GM12878 (cell line): ENCODE results near the gene PKD2. TPM values are rescaled to one million over a fixed set of nuclear protein-coding genes. Genes with fewer than 3 reads are reported as not detected.

Experiments used
- ATAC-seq: fragments of 200-7000 bp; cut with Tn5 transposase; 3 replicates; pipeline ENCODE4 v1.9.1; 2020; ENCODE audit warnings: mild to moderate bottlenecking, moderate library complexity
- BruUV-seq: library from RNA; stranded (reverse); fragments of 400-500 nt; replicated peaks from 2 replicates; lab custom pipeline; 2021; lab: Mats Ljungman, UMichigan
- CTCF ChIA-PET: fragments of 300-600 bp; sonication (Branson Sonifier 250); formaldehyde crosslinking; extraction: SDS; loops from one replicate; lab custom pipeline; 2021; ENCODE audit warnings: inconsistent platforms; lab: Yijun Ruan, JAX
- POLR2A ChIA-PET: fragments of 350-600 bp; formaldehyde crosslinking; extraction: SDS; loops from one replicate; lab custom pipeline; 2021; ENCODE audit warnings: inconsistent platforms; lab: Charles Lee
- RAD21 ChIA-PET: fragments of 300-600 bp; sonication (Branson Sonifier 250); formaldehyde crosslinking; loops from one replicate; lab custom pipeline; 2023; ENCODE audit warnings: antibody characterized with exemption; ENCODE audit not compliant: unreplicated experiment; lab: Charles Lee
- SMC1A ChIA-PET: fragments of 300-600 bp; sonication (Branson Sonifier 250); formaldehyde crosslinking; loops from one replicate; lab custom pipeline; 2023; ENCODE audit not compliant: unreplicated experiment, uncharacterized antibody; lab: Charles Lee
- DNase-seq: peaks from one replicate; pipeline ENCODE4 v3.0.0-alpha.2; 2011; ENCODE audit warnings: low read depth, low spot score
- FAIRE-seq: peaks from 3 replicates; lab custom pipeline; 2011; peaks lifted over from hg19 to GRCh38; lab: Jason Lieb, UNC
- H2AFZ ChIP-seq: 2 replicates; pipeline ENCODE4 v1.6.0; 2011; ENCODE audit warnings: low read depth, low read length, control low read depth; ENCODE audit not compliant: control insufficient read depth
- H3K27ac ChIP-seq: 2 replicates; pipeline ENCODE4 v1.5.1; 2011; ENCODE audit warnings: control low read depth; ENCODE audit not compliant: control insufficient read depth, insufficient read depth
- H3K27me3 ChIP-seq, 2 experiments: replicated peaks in 1 of 2; 2 replicates each; pipeline versions ENCODE4 v1.6.0 to v1.6.1; 2011; ENCODE audit warnings: low read length in 1 of 2; ENCODE audit not compliant: control insufficient read depth in 2 of 2, insufficient read depth in 2 of 2
- H3K36me3 ChIP-seq, 2 experiments: 2 replicates each; pipeline ENCODE4 v1.5.1; 2011; ENCODE audit warnings: low read length in 1 of 2; ENCODE audit not compliant: control insufficient read depth in 2 of 2, insufficient read depth in 2 of 2
- H3K4me1 ChIP-seq: 2 replicates; pipeline ENCODE4 v1.6.1; 2011; ENCODE audit warnings: mild to moderate bottlenecking, low read length, moderate library complexity, mixed read lengths; ENCODE audit not compliant: control insufficient read depth, insufficient read depth
- H3K4me2 ChIP-seq: 2 replicates; pipeline ENCODE4 v1.6.0; 2011; ENCODE audit warnings: control low read depth; ENCODE audit not compliant: control insufficient read depth, insufficient read depth
- H3K4me3 ChIP-seq: fragments of 200-600 bp; sonication (generic); 2 replicates; pipeline ENCODE4 v1.5.1; 2016
- H3K79me2 ChIP-seq: 2 replicates; pipeline ENCODE4 v1.6.0; 2011; ENCODE audit warnings: low read length; ENCODE audit not compliant: control insufficient read depth, insufficient read depth
- H3K9ac ChIP-seq: 2 replicates; pipeline ENCODE4 v1.8.0; 2011; ENCODE audit warnings: low read length, control low read depth, mixed read lengths; ENCODE audit not compliant: control insufficient read depth, insufficient read depth
- H3K9me3 ChIP-seq: replicated peaks from 3 replicates; pipeline ENCODE4 v1.5.1; 2011; ENCODE audit warnings: mild to moderate bottlenecking, low read length; ENCODE audit not compliant: control insufficient read depth, insufficient read depth
- H4K20me1 ChIP-seq: 2 replicates; pipeline ENCODE4 v1.6.0; 2011; ENCODE audit not compliant: control insufficient read depth, insufficient read depth
- ASH2L ChIP-seq: fragments of 300-600, 200-600 bp; sonication (generic); IDR thresholded peaks from 2 replicates; pipeline ENCODE4 v1.6.1; 2017; ENCODE audit warnings: low read depth, mild to moderate bottlenecking, borderline replicate concordance
- EZH2 ChIP-seq: IDR thresholded peaks from 2 replicates; pipeline ENCODE4 v1.6.1; 2012; ENCODE audit warnings: low read depth, mild to moderate bottlenecking, control low read depth, inconsistent platforms, low read length, borderline replicate concordance; ENCODE audit not compliant: control insufficient read depth
- GATAD2B ChIP-seq: fragments of 450-650 bp; conservative IDR thresholded peaks from 2 replicates; pipeline ENCODE4 v1.6.1; 2017; ENCODE audit warnings: low read depth, mild to moderate bottlenecking, moderate library complexity
- HDAC2 ChIP-seq: fragments of 200-600 bp; sonication (generic); IDR thresholded peaks from 2 replicates; pipeline ENCODE4 v1.6.1; 2017
- IKZF2 ChIP-seq, 2 experiments: fragments of 450-650 bp; IDR thresholded peaks; 2 replicates each; pipeline ENCODE4 v1.6.1; 2017; ENCODE audit warnings: mild to moderate bottlenecking in 2 of 2, moderate library complexity in 2 of 2
- JUND ChIP-seq: IDR thresholded peaks from 2 replicates; pipeline ENCODE4 v1.6.1; 2012; ENCODE audit warnings: low read depth, mild to moderate bottlenecking, low read length, improper control_type of control experiment, moderate library complexity
- PAX8 ChIP-seq: fragments of 450-650 bp; IDR thresholded peaks from 2 replicates; pipeline ENCODE4 v1.6.1; 2017; ENCODE audit warnings: mild to moderate bottlenecking, moderate library complexity
- POU2F2 ChIP-seq: IDR thresholded peaks from 3 replicates; pipeline ENCODE4 v1.6.1; 2011; ENCODE audit warnings: low read depth, mild to moderate bottlenecking, low read length, borderline replicate concordance
- RUNX3 ChIP-seq: IDR thresholded peaks from 2 replicates; pipeline ENCODE4 v1.6.1; 2012; ENCODE audit warnings: low read length, inconsistent platforms
- SIN3A ChIP-seq: IDR thresholded peaks from 2 replicates; pipeline ENCODE4 v1.6.1; 2012; ENCODE audit warnings: low read depth, low read length, improper control_type of control experiment
- STAT3 ChIP-seq: IDR thresholded peaks from 2 replicates; pipeline ENCODE4 v1.6.1; 2011; ENCODE audit warnings: low read depth, low read length, improper control_type of control experiment
- ZNF622 ChIP-seq: fragments of 450-650 bp; IDR thresholded peaks from 2 replicates; pipeline ENCODE4 v1.6.1; 2017; ENCODE audit warnings: mild to moderate bottlenecking, inconsistent platforms
- WGBS: methylation state at CpG from one replicate; pipeline ENCODE4 v1.1.6; 2016; ENCODE audit warnings: low lambda C conversion rate; ENCODE audit not compliant: insufficient replicate concordance, insufficient coverage; ENCODE audit errors: missing lambda C conversion rate; 5-methylcytosine and 5-hydroxymethylcytosine counted together
- in situ Hi-C: fragments of 300-500 bp; cut with MboI; formaldehyde crosslinking; loops from 9 replicates; pipeline ENCODE4 v1.14.3; 2018; ENCODE audit warnings: mixed read lengths
- intact Hi-C: fragments of 100-400 bp; cut with micrococcal nuclease; formaldehyde crosslinking; loops from one replicate; pipeline ENCODE4 v1.14.2; 2022; ENCODE audit not compliant: unreplicated experiment
- polyA plus RNA-seq, 11 experiments: library from polyadenylated mRNA; depleted of rRNA in 4 of 11; unstranded in 6 of 11; stranded (reverse) in 5 of 11; fragments of >200 nt; fragmentation: Nextera tagmentation in 4 of 11; fragmentation: Illumina TruSeq in 1 of 11; extraction: Ambion mirVana in 4 of 11; extraction: Trizol in 1 of 11; gene quantifications; 1 replicate in 1 of 11; 2 replicates in 10 of 11; pipeline versions ENCODE4 v1.2.1 to v1.2.3, GENCODE V29; 2011 to 2016; ENCODE audit warnings: inconsistent platforms in 2 of 11, missing spikeins in 2 of 11, low read depth in 1 of 11
- total RNA-seq, 4 experiments: library from RNA; depleted of rRNA in 3 of 4; stranded (reverse); fragments of >200 nt in 3 of 4; fragmentation: Illumina TruSeq in 1 of 4; extraction: Trizol in 1 of 4; gene quantifications; 2 replicates each; pipeline versions ENCODE4 v1.2.1 to v1.2.3, GENCODE V29; 2013 to 2021
- TF ChIP-seq, protein P1 (sequence below): IDR thresholded peaks from 2 replicates; pipeline ENCODE4 v1.6.1; 2011; ENCODE audit warnings: low read depth, low read length, improper control_type of control experiment, borderline replicate concordance
- TF ChIP-seq, protein P2 (sequence below): fragments of 450-650 bp; IDR thresholded peaks from 2 replicates; pipeline ENCODE4 v1.6.1; 2016; ENCODE audit warnings: mild to moderate bottlenecking
- TF ChIP-seq, protein P3 (sequence below): fragments of 450-650 bp; IDR thresholded peaks from 2 replicates; pipeline ENCODE4 v1.6.1; 2016; ENCODE audit warnings: mild to moderate bottlenecking

The PKD2 gene
- total and polyA plus RNA-seq, 10 of the 15 experiments (the other 5 are each of a cell fraction or from before 2014, with no cell fraction given): 2.0 to 13.8 (median 8.4) TPM

DNA sequence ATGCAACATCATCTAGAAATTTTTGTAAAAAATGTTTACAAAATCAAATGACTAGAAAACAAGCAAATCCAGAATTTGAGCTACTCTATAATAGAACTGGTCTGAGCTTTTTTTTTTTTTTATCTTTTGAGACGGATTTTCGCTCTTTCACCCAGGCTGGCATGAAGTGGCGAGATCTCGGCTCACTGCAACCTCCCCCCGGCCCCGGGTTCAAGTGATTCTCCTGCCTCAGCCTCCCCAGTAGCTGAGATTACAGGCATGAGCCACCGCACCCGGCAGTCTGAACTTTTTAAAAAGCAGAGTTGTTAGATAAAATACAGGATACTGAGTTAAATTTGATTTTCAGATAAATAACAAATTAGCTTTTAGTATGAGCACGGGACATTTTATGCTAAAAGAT is 20.9 kb upstream of the PKD2 start (continued):
- TF ChIP-seq, protein P1, sequence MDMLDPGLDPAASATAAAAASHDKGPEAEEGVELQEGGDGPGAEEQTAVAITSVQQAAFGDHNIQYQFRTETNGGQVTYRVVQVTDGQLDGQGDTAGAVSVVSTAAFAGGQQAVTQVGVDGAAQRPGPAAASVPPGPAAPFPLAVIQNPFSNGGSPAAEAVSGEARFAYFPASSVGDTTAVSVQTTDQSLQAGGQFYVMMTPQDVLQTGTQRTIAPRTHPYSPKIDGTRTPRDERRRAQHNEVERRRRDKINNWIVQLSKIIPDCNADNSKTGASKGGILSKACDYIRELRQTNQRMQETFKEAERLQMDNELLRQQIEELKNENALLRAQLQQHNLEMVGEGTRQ: no peak
- TF ChIP-seq SIN3A: no peak
- TF ChIP-seq, all 136 proteins: peak for 0

DNA sequence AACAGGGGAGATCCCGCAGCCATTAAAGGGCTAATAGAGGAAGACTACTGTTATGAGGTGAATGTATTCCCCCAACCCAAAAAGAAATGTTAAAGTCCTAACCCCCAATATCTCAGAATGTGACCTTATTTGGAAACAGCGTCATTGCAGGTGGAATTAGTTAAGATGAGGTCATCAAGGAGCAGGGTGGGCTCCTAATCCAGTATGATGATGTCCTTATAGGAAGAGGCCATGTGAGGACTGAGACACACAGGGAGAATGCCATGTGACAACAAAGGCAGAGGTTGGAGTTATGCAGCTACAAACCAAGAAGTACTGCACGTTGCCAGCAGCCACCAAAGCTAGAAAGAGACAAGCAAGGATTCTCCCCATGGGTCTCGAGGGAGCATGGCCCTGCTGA is 17.7 kb upstream of the PKD2 start:
- CTCF ChIA-PET: interaction anchor here (1.7 kb wide), 1 partner anchor 137 kb away, joined by 3 read pairs; no protein-coding TSS in a partner anchor
- FAIRE-seq (no peak), ATAC-seq (no peak), DNase-seq (no peak)
- no peaks in the 10 kb centered on the region for H3K36me3 ChIP-seq
- H3K27ac ChIP-seq: no peak overlapping the region
- H3K27me3 ChIP-seq: no peaks in the 10 kb centered on the region
- POLR2A ChIA-PET: no interaction called here
- no peak overlapping the region for H3K9ac ChIP-seq
- H4K20me1 ChIP-seq: no peaks in the 10 kb centered on the region
- RAD21 ChIA-PET: no interaction called here
- no peaks in the 10 kb centered on the region for H3K9me3 ChIP-seq
- intact Hi-C loops (no loop called here), in situ Hi-C loops (no loop called here)
- TF ChIP-seq RUNX3: no peak
- TF ChIP-seq, protein P2, sequence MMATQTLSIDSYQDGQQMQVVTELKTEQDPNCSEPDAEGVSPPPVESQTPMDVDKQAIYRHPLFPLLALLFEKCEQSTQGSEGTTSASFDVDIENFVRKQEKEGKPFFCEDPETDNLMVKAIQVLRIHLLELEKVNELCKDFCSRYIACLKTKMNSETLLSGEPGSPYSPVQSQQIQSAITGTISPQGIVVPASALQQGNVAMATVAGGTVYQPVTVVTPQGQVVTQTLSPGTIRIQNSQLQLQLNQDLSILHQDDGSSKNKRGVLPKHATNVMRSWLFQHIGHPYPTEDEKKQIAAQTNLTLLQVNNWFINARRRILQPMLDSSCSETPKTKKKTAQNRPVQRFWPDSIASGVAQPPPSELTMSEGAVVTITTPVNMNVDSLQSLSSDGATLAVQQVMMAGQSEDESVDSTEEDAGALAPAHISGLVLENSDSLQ: no peak
- no peak for TF ChIP-seq STAT3
- no peak for TF ChIP-seq ZNF622
- TF ChIP-seq, protein P3, sequence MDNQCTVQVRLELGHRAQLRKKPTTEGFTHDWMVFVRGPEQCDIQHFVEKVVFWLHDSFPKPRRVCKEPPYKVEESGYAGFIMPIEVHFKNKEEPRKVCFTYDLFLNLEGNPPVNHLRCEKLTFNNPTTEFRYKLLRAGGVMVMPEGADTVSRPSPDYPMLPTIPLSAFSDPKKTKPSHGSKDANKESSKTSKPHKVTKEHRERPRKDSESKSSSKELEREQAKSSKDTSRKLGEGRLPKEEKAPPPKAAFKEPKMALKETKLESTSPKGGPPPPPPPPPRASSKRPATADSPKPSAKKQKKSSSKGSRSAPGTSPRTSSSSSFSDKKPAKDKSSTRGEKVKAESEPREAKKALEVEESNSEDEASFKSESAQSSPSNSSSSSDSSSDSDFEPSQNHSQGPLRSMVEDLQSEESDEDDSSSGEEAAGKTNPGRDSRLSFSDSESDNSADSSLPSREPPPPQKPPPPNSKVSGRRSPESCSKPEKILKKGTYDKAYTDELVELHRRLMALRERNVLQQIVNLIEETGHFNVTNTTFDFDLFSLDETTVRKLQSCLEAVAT: no peak
- TF ChIP-seq HDAC2: no peak
- TF ChIP-seq JUND: no peak
- TF ChIP-seq GATAD2B: no peak
- no peak for TF ChIP-seq PAX8
- no peak for TF ChIP-seq ASH2L
- TF ChIP-seq IKZF2 (IDR thresholded peaks at IDR 0.05): no peak
- no peak for TF ChIP-seq EZH2
- TF ChIP-seq POU2F2: no peak
- WGBS: 52% methylated on average over 4 of the region's 4 CpGs
- BruUV-seq: no TSS peak
- no peaks in the 10 kb centered on the region for H3K4me1 ChIP-seq
- H2AFZ ChIP-seq: no peak overlapping the region
- no peak overlapping the region for H3K4me3 ChIP-seq
- no peak overlapping the region for H3K4me2 ChIP-seq
- SMC1A ChIA-PET: interaction anchor here (1.0 to 1.2 kb wide), 2 partner anchors 9 to 12 kb away, joined by 3 read pairs; no protein-coding TSS in a partner anchor
- no peaks in the 10 kb centered on the region for H3K79me2 ChIP-seq
